A673 (cell line): ENCODE results near the gene NRSN1. TPM values are rescaled to one million over a fixed set of nuclear protein-coding genes. Genes with fewer than 3 reads are reported as not detected.

ENCODE experiments used
- BruUV-seq: library from RNA; stranded (reverse); fragments of 400-500 nt; replicated peaks from 2 replicates; lab custom pipeline; 2021; lab: Mats Ljungman, UMichigan
- CTCF ChIA-PET: fragments of 300-600 bp; sonication (Branson Sonifier 250); formaldehyde crosslinking; loops from one replicate; lab custom pipeline; 2022; ENCODE audit warnings: antibody characterized with exemption; lab: Charles Lee
- POLR2A ChIA-PET: fragments of 300-600 bp; sonication (Branson Sonifier 250); formaldehyde crosslinking; loops from one replicate; lab custom pipeline; 2022; ENCODE audit warnings: antibody characterized with exemption; ENCODE audit not compliant: low non-redundant PET; lab: Charles Lee
- DNase-seq: peaks from one replicate; pipeline ENCODE4 v3.0.0-alpha.2; 2015; ENCODE audit warnings: low spot score
- H3K27ac ChIP-seq: fragments of 200-600 bp; sonication (generic); 2 replicates; pipeline ENCODE4 v1.5.1; 2016; ENCODE audit warnings: mixed run types, low read depth, mild to moderate bottlenecking, mixed read lengths, antibody characterized with exemption, low read length; ENCODE audit not compliant: poor library complexity, severe bottlenecking
- H3K27me3 ChIP-seq: fragments of 200-600 bp; sonication (generic); replicated peaks from 2 replicates; pipeline ENCODE4 v1.6.1; 2017; ENCODE audit warnings: mixed run types, low read depth, mild to moderate bottlenecking, mixed read lengths, antibody characterized with exemption, low read length; ENCODE audit not compliant: insufficient read depth, poor library complexity
- H3K36me3 ChIP-seq: fragments of 200-600 bp; sonication (generic); 2 replicates; pipeline ENCODE4 v1.6.1; 2016; ENCODE audit warnings: mixed run types, mild to moderate bottlenecking, mixed read lengths, antibody characterized with exemption, low read length; ENCODE audit not compliant: insufficient read depth, poor library complexity, severe bottlenecking
- H3K4me1 ChIP-seq: fragments of 200-600 bp; sonication (generic); 2 replicates; pipeline ENCODE4 v1.6.1; 2017; ENCODE audit warnings: mixed run types, mild to moderate bottlenecking, mixed read lengths, antibody characterized with exemption, low read length; ENCODE audit not compliant: insufficient read depth, poor library complexity, severe bottlenecking
- H3K4me3 ChIP-seq: fragments of 200-600 bp; sonication (generic); 2 replicates; pipeline ENCODE4 v1.5.1; 2016; ENCODE audit warnings: low read depth, mixed run types, mild to moderate bottlenecking, mixed read lengths, low read length; ENCODE audit not compliant: poor library complexity, severe bottlenecking
- H3K9me3 ChIP-seq: fragments of 200-600 bp; sonication (generic); 2 replicates; pipeline ENCODE4 v1.6.1; 2016; ENCODE audit warnings: mixed run types, low read depth, mild to moderate bottlenecking, mixed read lengths, antibody characterized with exemption, low read length; ENCODE audit not compliant: poor library complexity, severe bottlenecking
- CTCF ChIP-seq: fragments of 300-800, 200-600 bp; sonication (generic); conservative IDR thresholded peaks from 2 replicates; pipeline ENCODE4 v1.5.1; 2017; ENCODE audit warnings: low read depth, mild to moderate bottlenecking, antibody characterized with exemption, low read length, moderate library complexity, mixed read lengths
- EZH2 ChIP-seq: fragments of 200-600 bp; sonication (generic); IDR thresholded peaks from 2 replicates; pipeline ENCODE4 v1.6.1; 2017; ENCODE audit warnings: borderline replicate concordance, low read depth, mild to moderate bottlenecking, mixed read lengths, antibody characterized with exemption, low read length; ENCODE audit not compliant: poor library complexity, severe bottlenecking
- intact Hi-C: fragments of 100-400 bp; cut with micrococcal nuclease; formaldehyde crosslinking; loops from one replicate; pipeline ENCODE4 v1.10.0; 2022; ENCODE audit not compliant: unreplicated experiment
- total RNA-seq: library from RNA; stranded (reverse); gene quantifications from 2 replicates; pipeline ENCODE4 v1.2.3, GENCODE V29; 2021

Gene NRSN1
- total RNA-seq, 1 experiment from 2014 or later, result not detected

GRCh38 chr6:24100770-24101155 lies 25.3 kb upstream of the NRSN1 start:
- Histone ChIP-seq H3K27me3 (peaks cover 16% of the 10 kb centered on the region), H3K4me3 (no peak overlapping the region), H3K4me1 (no peaks in the 10 kb centered on the region), H3K36me3 (no peaks in the 10 kb centered on the region), H3K9me3 (no peaks in the 10 kb centered on the region), H3K27ac (no peak overlapping the region)
- intact Hi-C loops, result no loop called here
- POLR2A ChIA-PET, result no interaction called here
- BruUV-seq, result no TSS peak
- CTCF ChIA-PET, result no interaction called here
- TF ChIP-seq EZH2 (no peak), CTCF (no peak)
- DNase-seq, result no peak

- no TSS peak for BruUV-seq
- intact Hi-C loops, result no loop called here
- TF ChIP-seq EZH2, result no peak
- no peak for TF ChIP-seq CTCF
- Histone ChIP-seq H3K36me3 (no peaks in the 10 kb centered on the region), H3K27me3 (peaks cover 11% of the 10 kb centered on the region), H3K9me3 (no peaks in the 10 kb centered on the region), H3K4me3 (no peak overlapping the region), H3K4me1 (no peaks in the 10 kb centered on the region), H3K27ac (no peak overlapping the region)
- no peak for DNase-seq
- CTCF ChIA-PET, result no interaction called here
- POLR2A ChIA-PET, result no interaction called here
These were observed 20.8 kb upstream of the NRSN1 start for GRCh38 chr6:24105191-24105590.

- no TSS peak for BruUV-seq
- Histone ChIP-seq H3K36me3 (no peaks in the 10 kb centered on the region), H3K27me3 (peaks cover 11% of the 10 kb centered on the region), H3K4me3 (no peak overlapping the region), H3K9me3 (no peaks in the 10 kb centered on the region), H3K27ac (no peak overlapping the region), H3K4me1 (no peaks in the 10 kb centered on the region)
- ChIA-PET POLR2A (no interaction called here), CTCF (no interaction called here)
- TF ChIP-seq EZH2 (no peak), CTCF (no peak)
- intact Hi-C loops, result no loop called here
- DNase-seq, result no peak
These were observed 19.7 kb upstream of the NRSN1 start for GRCh38 chr6:24106291-24106690.
